ENCODE data around the gene MON1B.

GRCh38 chr16:77172951-77173350 is 18.0 kb upstream of the MON1B start:
- TF ChIP-seq POLR2A (IDR thresholded peaks at IDR 0.05), result no peak
- no peak for TF ChIP-seq CTCF (IDR thresholded peaks at IDR 0.05)
- TF ChIP-seq POLR2AphosphoS5 (IDR thresholded peaks at IDR 0.05), result no peak
- TF ChIP-seq EP300 (IDR thresholded peaks at IDR 0.05), result no peak
